ENCODE results near the gene SPATS2. TPM values are rescaled to one million over a fixed set of nuclear protein-coding genes. Genes with fewer than 3 reads are reported as not detected.

SPATS2 gene
- total and polyA plus RNA-seq, 2 donors (not counting 3 experiments of a cell fraction or from before 2014, with no cell fraction given) = 55.8 to 66.5 TPM

- intact Hi-C loops (cut with micrococcal nuclease) = no loop called here
- Histone ChIP-seq H3K27me3 (ENCODE audit: control insufficient read depth in 2 of 2, insufficient read depth in 2 of 2, low read length in 2 of 2) (no peaks in the 10 kb centered on the region), H3K36me3 (ENCODE audit: control insufficient read depth in 2 of 2, extremely low read depth in 1 of 2, insufficient read depth in 2 of 2, low read length in 2 of 2) (no peaks in the 10 kb centered on the region), H3K27ac (ENCODE audit: insufficient read depth, low read depth, low read length) (no peak overlapping the region), H3K4me2 (ENCODE audit: insufficient read depth, low read length) (no peak overlapping the region), H3K4me3 (replicated peaks in 1 of 3; ENCODE audit: insufficient read depth in 1 of 3, low read depth in 1 of 3, low read length in 3 of 3) (no peak overlapping the region), H3K9ac (replicated peaks; ENCODE audit: extremely low read depth, insufficient read depth, low read length) (no peak overlapping the region), H3K9me3 (replicated peaks; ENCODE audit: control insufficient read depth, insufficient read depth, low read length) (no peaks in the 10 kb centered on the region), H3K79me2 (ENCODE audit: control insufficient read depth, insufficient read depth, low read length) (peaks cover 100% of the 10 kb centered on the region), H4K20me1 (replicated peaks; ENCODE audit: control insufficient read depth, extremely low read depth, insufficient read depth, low read length) (peaks cover 17% of the 10 kb centered on the region), H2AFZ (ENCODE audit: low read depth, low read length) (no peak overlapping the region), H3K4me1 (ENCODE audit: control insufficient read depth, extremely low read depth, insufficient read depth, low read length) (no peaks in the 10 kb centered on the region), H3K9me1 (replicated peaks; ENCODE audit: control insufficient read depth, extremely low read depth, insufficient read depth, low read length) (no peaks in the 10 kb centered on the region)
- BruUV-seq (replicated peaks) = no TSS peak
- DNase-seq (ENCODE audit: low read depth, low spot score) = no peak
- POLR2A ChIA-PET = interaction anchor here (1.0 kb wide), 1 partner anchor 9 kb away, joined by 3 read pairs; no protein-coding TSS in a partner anchor
- FAIRE-seq = no peak
- CTCF ChIA-PET = interaction anchor here (0.7 to 1.8 kb wide), 6 partner anchors 11 to 114 kb away, joined by 3 to 6 read pairs (median 4); no protein-coding TSS in a partner anchor
- TF ChIP-seq POLR2A (IDR thresholded peaks at IDR 0.05; ENCODE audit: low read depth, low read length) (no peak), JUN (IDR thresholded peaks at IDR 0.05; ENCODE audit: borderline replicate concordance, insufficient read depth, insufficient read length, low read depth) (no peak), FOS (IDR thresholded peaks at IDR 0.05; ENCODE audit: borderline replicate concordance, insufficient read depth, low read length) (no peak), EZH2 (IDR thresholded peaks at IDR 0.05; ENCODE audit: borderline replicate concordance, low read depth, low read length, severe bottlenecking) (no peak), MYC (IDR thresholded peaks at IDR 0.05; ENCODE audit: low read depth, low read length) (no peak)
- TF ChIP-seq, protein P1, sequence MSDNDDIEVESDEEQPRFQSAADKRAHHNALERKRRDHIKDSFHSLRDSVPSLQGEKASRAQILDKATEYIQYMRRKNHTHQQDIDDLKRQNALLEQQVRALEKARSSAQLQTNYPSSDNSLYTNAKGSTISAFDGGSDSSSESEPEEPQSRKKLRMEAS (IDR thresholded peaks at IDR 0.05; ENCODE audit: insufficient read depth, insufficient read length) = no peak
- TF ChIP-seq, protein P2, sequence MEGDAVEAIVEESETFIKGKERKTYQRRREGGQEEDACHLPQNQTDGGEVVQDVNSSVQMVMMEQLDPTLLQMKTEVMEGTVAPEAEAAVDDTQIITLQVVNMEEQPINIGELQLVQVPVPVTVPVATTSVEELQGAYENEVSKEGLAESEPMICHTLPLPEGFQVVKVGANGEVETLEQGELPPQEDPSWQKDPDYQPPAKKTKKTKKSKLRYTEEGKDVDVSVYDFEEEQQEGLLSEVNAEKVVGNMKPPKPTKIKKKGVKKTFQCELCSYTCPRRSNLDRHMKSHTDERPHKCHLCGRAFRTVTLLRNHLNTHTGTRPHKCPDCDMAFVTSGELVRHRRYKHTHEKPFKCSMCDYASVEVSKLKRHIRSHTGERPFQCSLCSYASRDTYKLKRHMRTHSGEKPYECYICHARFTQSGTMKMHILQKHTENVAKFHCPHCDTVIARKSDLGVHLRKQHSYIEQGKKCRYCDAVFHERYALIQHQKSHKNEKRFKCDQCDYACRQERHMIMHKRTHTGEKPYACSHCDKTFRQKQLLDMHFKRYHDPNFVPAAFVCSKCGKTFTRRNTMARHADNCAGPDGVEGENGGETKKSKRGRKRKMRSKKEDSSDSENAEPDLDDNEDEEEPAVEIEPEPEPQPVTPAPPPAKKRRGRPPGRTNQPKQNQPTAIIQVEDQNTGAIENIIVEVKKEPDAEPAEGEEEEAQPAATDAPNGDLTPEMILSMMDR (IDR thresholded peaks at IDR 0.05; ENCODE audit: extremely low read depth in 1 of 2, insufficient read depth in 1 of 2, low read depth in 1 of 2, low read length in 2 of 2) = no peak
- dilution Hi-C loops (cut with MboI; ENCODE audit: extremely low pct_ligation_motif_present, low sequenced_read_pairs) = no loop called here
Observed at GRCh38 chr12:49400304-49400703, 33.0 kb downstream of the SPATS2 start.

Measured in endothelial cell of umbilical vein (primary cell).